Activated CD8-positive, alpha-beta T cell treated with anti-CD3 and anti-CD28 coated beads for 36 hours (primary cell): ENCODE results near the gene LRRC61. TPM values are rescaled to one million over a fixed set of nuclear protein-coding genes. Genes with fewer than 3 reads are reported as not detected.

ENCODE experiments used
- ATAC-seq: fragments of 200-7000 bp; cut with Tn5 transposase; one replicate; pipeline ENCODE4 v1.10.0; 2021; ENCODE audit warnings: mild to moderate bottlenecking, moderate library complexity
- CTCF ChIA-PET: fragments of 350-600 bp; sonication (Branson Sonifier 250); formaldehyde crosslinking; loops from one replicate; lab custom pipeline; 2021; ENCODE audit warnings: antibody characterized with exemption; lab: Charles Lee
- POLR2A ChIA-PET: fragments of 350-600 bp; sonication (Branson Sonifier 250); formaldehyde crosslinking; loops from one replicate; lab custom pipeline; 2021; ENCODE audit warnings: antibody characterized with exemption; lab: Charles Lee
- DNase-seq: peaks from one replicate; pipeline ENCODE4 v3.0.0-alpha.2; 2020
- H3K27ac Mint-ChIP-seq: one replicate; pipeline ENCODE4 v1.8.0; 2021; ENCODE audit warnings: mild to moderate bottlenecking, mixed read lengths
- H3K27me3 Mint-ChIP-seq: one replicate; pipeline ENCODE4 v1.8.0; 2021; ENCODE audit warnings: mixed read lengths
- H3K36me3 Mint-ChIP-seq: one replicate; pipeline ENCODE4 v1.8.0; 2021; ENCODE audit warnings: low read depth, mixed read lengths
- H3K4me1 Mint-ChIP-seq: one replicate; pipeline ENCODE4 v1.8.0; 2021; ENCODE audit warnings: low read depth, mixed read lengths
- H3K4me3 Mint-ChIP-seq: one replicate; pipeline ENCODE4 v1.8.0; 2021; ENCODE audit warnings: mild to moderate bottlenecking, moderate library complexity, mixed read lengths
- H3K9me3 Mint-ChIP-seq: one replicate; pipeline ENCODE4 v1.8.0; 2021; ENCODE audit warnings: mixed read lengths
- intact Hi-C: fragments of 100-400 bp; cut with micrococcal nuclease; formaldehyde crosslinking; loops from one replicate; pipeline ENCODE4 v1.10.0; 2022
- total RNA-seq, 2 experiments: library from RNA; stranded (reverse); gene quantifications; one replicate each; pipeline ENCODE4 v1.2.3, GENCODE V29; 2021
- TF ChIP-seq, protein P1 (sequence below): fragments of 200-600 bp; IDR thresholded peaks from one replicate; pipeline ENCODE4 v1.8.0; 2022; ENCODE audit warnings: antibody characterized with exemption, mild to moderate bottlenecking

Gene LRRC61
- total RNA-seq, 2 experiments from 2014 or later, result 21.8 to 21.9 TPM

DNA sequence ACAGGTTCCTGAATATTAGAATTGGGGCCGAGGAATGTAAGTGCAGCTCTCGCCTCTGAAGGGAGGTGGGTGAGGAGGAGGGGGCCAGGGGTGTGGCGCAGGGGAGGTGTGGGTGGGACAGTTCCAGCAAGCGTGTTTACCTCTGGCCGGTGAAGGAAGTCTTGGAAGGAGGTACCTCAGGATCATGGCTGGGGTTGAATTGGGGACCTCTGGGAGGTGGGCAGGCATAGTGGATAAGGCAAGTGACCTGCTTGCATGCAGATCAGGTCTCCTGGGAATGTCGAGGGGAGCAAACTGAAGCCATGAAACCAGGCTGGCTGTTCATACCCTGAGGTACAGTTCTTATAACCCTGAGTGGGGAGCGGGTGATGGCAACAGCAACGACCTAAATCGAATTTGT is 57.9 kb downstream of the LRRC61 start:
- Mint-ChIP-seq H3K27ac (no peak overlapping the region), H3K9me3 (no peaks in the 10 kb centered on the region), H3K36me3 (peaks cover 2% of the 10 kb centered on the region), H3K4me3 (no peak overlapping the region), H3K27me3 (no peaks in the 10 kb centered on the region), H3K4me1 (peaks cover 32% of the 10 kb centered on the region)
- DNase-seq (no peak), ATAC-seq (no peak)
- CTCF ChIA-PET, result no interaction called here
- TF ChIP-seq, protein P1, sequence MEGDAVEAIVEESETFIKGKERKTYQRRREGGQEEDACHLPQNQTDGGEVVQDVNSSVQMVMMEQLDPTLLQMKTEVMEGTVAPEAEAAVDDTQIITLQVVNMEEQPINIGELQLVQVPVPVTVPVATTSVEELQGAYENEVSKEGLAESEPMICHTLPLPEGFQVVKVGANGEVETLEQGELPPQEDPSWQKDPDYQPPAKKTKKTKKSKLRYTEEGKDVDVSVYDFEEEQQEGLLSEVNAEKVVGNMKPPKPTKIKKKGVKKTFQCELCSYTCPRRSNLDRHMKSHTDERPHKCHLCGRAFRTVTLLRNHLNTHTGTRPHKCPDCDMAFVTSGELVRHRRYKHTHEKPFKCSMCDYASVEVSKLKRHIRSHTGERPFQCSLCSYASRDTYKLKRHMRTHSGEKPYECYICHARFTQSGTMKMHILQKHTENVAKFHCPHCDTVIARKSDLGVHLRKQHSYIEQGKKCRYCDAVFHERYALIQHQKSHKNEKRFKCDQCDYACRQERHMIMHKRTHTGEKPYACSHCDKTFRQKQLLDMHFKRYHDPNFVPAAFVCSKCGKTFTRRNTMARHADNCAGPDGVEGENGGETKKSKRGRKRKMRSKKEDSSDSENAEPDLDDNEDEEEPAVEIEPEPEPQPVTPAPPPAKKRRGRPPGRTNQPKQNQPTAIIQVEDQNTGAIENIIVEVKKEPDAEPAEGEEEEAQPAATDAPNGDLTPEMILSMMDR, result no peak
- intact Hi-C loops, result no loop called here
- POLR2A ChIA-PET, result interaction anchor here (1.9 kb wide), 1 partner anchor 26 kb away, joined by 7 read pairs; no protein-coding TSS in a partner anchor

DNA sequence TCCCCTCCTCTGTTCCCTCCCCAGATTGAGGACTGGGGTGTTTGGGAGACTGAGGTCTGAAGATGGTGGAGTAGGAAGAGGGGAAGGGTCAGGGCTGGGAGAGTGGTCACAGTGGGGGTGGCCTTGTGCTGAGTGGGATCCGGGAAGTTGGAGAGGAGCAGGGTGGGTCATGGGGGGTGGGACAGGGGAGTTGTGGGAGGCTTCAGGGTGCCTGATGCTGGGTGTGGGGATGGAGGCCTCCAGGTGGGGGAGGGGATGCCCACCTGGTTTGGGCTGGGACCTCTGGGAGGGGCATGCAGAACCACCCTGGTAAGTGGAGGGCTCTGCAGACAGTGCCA is 58.6 kb downstream of the LRRC61 start:
- TF ChIP-seq, protein P1, result no peak
- peaks cover 25% of the 10 kb centered on the region for H3K4me1 Mint-ChIP-seq
- no peaks in the 10 kb centered on the region for H3K9me3 Mint-ChIP-seq
- DNase-seq, result no peak
- intact Hi-C loops, result no loop called here
- no peak for ATAC-seq
- peaks cover 2% of the 10 kb centered on the region for H3K36me3 Mint-ChIP-seq
- ChIA-PET POLR2A (no interaction called here), CTCF (no interaction called here)
- H3K4me3 Mint-ChIP-seq, result no peak overlapping the region
- H3K27ac Mint-ChIP-seq, result no peak overlapping the region
- no peaks in the 10 kb centered on the region for H3K27me3 Mint-ChIP-seq

DNA sequence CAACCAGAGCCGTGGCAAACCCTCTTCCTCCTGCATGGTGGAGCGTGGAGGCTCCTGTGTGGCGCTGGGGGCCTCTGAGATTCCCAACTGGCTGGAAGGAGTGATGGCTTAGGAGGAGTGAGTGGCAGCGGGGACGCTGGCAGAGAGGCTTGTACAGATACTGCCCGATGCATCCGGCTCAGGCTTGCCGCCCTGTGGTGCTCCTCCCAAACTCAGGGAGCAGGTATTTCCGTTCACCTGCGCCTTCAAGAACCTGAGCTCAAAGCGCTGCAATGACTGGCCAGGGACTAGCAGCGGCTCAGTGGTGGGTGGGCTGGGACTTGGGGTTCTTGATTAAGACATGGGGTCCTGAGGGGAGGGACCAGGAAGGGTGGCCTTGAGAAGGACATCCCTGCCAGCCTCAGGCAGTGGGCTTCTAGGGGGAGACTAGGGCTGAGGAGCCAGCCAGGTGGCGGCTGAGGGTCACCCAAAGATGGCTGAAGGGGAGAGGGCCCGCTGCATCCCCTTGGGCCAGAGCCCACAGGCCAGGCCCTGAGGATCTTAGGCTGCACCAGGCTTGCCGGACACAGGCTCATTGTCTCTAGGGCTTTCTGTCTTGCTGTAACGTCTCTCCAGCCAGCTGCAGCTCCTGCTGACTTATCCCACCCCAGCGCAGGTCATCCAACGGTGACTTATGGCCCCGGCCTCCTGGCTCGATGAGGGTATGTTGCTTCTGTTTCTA is 59.1 kb downstream of the LRRC61 start:
- H3K4me1 Mint-ChIP-seq, result peaks cover 20% of the 10 kb centered on the region
- CTCF ChIA-PET, result no interaction called here
- no peak overlapping the region for H3K4me3 Mint-ChIP-seq
- TF ChIP-seq, protein P1, result no peak
- no peaks in the 10 kb centered on the region for H3K27me3 Mint-ChIP-seq
- ATAC-seq, result no peak
- no peaks in the 10 kb centered on the region for H3K9me3 Mint-ChIP-seq
- no peak overlapping the region for H3K27ac Mint-ChIP-seq
- POLR2A ChIA-PET, result no interaction called here
- H3K36me3 Mint-ChIP-seq, result peaks cover 2% of the 10 kb centered on the region
- no peak for DNase-seq
- intact Hi-C loops, result no loop called here

DNA sequence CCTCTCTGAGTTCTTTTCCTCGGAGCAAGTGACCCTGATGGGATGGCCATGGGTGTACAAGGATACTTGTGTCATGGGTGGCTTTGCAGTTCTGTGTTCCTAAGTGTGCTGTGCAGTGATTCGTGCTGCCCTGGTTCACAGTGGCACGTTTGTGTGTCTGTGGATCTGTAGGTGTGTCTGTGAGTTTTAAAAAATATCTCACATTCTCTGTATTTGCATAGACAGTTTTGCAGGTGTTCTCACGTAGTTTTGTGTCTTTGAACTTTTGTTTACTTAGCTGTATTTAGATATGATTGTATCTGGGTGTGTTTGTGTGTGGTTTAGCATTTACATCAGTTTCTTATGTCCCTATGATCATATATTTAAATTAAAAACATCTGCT is 59.7 kb downstream of the LRRC61 start:
- intact Hi-C loops, result no loop called here
- no peak overlapping the region for H3K27ac Mint-ChIP-seq
- POLR2A ChIA-PET, result no interaction called here
- H3K4me1 Mint-ChIP-seq, result peaks cover 15% of the 10 kb centered on the region
- no peaks in the 10 kb centered on the region for H3K27me3 Mint-ChIP-seq
- ATAC-seq (no peak), DNase-seq (no peak)
- TF ChIP-seq, protein P1, result no peak
- H3K36me3 Mint-ChIP-seq, result peaks cover 2% of the 10 kb centered on the region
- CTCF ChIA-PET, result no interaction called here
- no peak overlapping the region for H3K4me3 Mint-ChIP-seq
- H3K9me3 Mint-ChIP-seq, result no peaks in the 10 kb centered on the region

DNA sequence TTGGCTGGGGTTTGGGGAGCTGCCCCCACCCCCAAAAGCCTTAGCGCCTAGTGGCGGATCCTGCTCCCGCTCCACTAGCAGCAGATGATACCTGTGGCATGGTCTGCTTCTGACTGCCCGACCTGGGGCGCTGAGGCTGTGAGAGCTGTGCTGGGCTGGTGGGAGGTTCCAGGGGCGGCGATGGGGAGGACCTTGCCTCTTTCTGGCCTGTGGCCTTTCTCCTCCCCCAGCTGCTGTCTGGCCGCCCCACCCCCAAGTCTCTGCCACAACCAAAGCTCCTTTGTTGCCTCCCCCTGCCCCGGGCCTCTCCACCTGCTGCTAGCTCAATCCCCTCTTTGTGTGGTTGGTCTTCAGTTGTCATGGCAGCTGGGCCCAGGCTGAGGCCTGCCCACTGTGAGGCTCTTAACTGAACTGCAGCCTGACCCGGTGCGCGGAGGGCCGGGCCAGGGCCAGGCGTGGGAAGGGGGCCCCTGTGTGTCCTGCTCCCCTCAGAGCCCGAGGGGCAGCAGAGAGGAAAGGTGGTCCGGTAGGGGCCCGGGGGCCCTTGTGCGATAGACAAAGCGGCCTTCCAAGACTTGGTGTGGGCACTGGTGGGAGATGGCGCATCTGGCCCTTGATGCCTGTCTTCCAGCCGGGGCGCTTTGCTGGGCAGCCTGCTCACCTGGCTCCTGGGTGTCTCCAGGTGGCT is 60.7 kb downstream of the LRRC61 start:
- Mint-ChIP-seq H3K4me1 (peaks cover 10% of the 10 kb centered on the region), H3K4me3 (no peak overlapping the region), H3K27ac (no peak overlapping the region), H3K27me3 (no peaks in the 10 kb centered on the region), H3K9me3 (no peaks in the 10 kb centered on the region), H3K36me3 (peaks cover 2% of the 10 kb centered on the region)
- DNase-seq (no peak), ATAC-seq (no peak)
- CTCF ChIA-PET, result interaction anchor here (1.0 kb wide), 1 partner anchor 27 kb away, joined by 3 read pairs; no protein-coding TSS in a partner anchor
- TF ChIP-seq, protein P1, result no peak
- intact Hi-C loops, result no loop called here
- POLR2A ChIA-PET, result no interaction called here
